DND-41 (cell line): ENCODE measurements around the gene UNC79.

Experiments used
- ATAC-seq: fragments of 200-7000 bp; cut with Tn5 transposase; 3 replicates; pipeline ENCODE4 v1.9.1; 2021; ENCODE audit warnings: low read depth; ENCODE audit not compliant: insufficient read depth
- DNase-seq: peaks from one replicate; pipeline ENCODE4 v3.0.0-alpha.2; 2020
- H2AFZ ChIP-seq: 2 replicates; pipeline ENCODE4 v1.6.0; 2012; ENCODE audit warnings: low read depth, low read length
- H3K27ac ChIP-seq: 2 replicates; pipeline ENCODE4 v1.5.1; 2012; ENCODE audit warnings: low read length, inconsistent platforms
- H3K27me3 ChIP-seq: fragments of 200-600 bp; sonication (generic); 2 replicates; pipeline ENCODE4 v1.6.0; 2012; ENCODE audit warnings: low read length, mild to moderate bottlenecking, inconsistent platforms; ENCODE audit not compliant: insufficient read depth, poor library complexity
- H3K36me3 ChIP-seq: 2 replicates; pipeline ENCODE4 v1.5.1; 2012; ENCODE audit warnings: low read length, inconsistent platforms; ENCODE audit not compliant: insufficient read depth
- H3K4me1 ChIP-seq: 2 replicates; pipeline ENCODE4 v1.5.1; 2012; ENCODE audit warnings: mild to moderate bottlenecking, low read length; ENCODE audit not compliant: insufficient read depth
- H3K4me2 ChIP-seq: 2 replicates; pipeline ENCODE4 v1.6.0; 2012; ENCODE audit warnings: mild to moderate bottlenecking, moderate library complexity, low read length, inconsistent platforms; ENCODE audit not compliant: insufficient read depth
- H3K4me3 ChIP-seq, 2 experiments: fragments of 200-600 bp in 1 of 2; shearing (Covaris generic) in 1 of 2; 2 replicates each; pipeline ENCODE4 v1.5.1; 2012 to 2016; ENCODE audit warnings: inconsistent platforms in 2 of 2, low read length in 2 of 2, mild to moderate bottlenecking in 2 of 2, low read depth in 1 of 2, moderate library complexity in 1 of 2
- H3K79me2 ChIP-seq: 2 replicates; pipeline ENCODE4 v1.6.0; 2012; ENCODE audit warnings: low read length, inconsistent platforms; ENCODE audit not compliant: insufficient read depth
- H3K9ac ChIP-seq: 2 replicates; pipeline ENCODE4 v1.6.0; 2012; ENCODE audit warnings: low read depth, mild to moderate bottlenecking, inconsistent platforms, low read length, moderate library complexity
- H3K9me3 ChIP-seq: 2 replicates; pipeline ENCODE4 v1.5.1; 2012; ENCODE audit warnings: low read length, moderate library complexity, mild to moderate bottlenecking, inconsistent platforms; ENCODE audit not compliant: insufficient read depth, severe bottlenecking
- H4K20me1 ChIP-seq: 2 replicates; pipeline ENCODE4 v1.6.0; 2012; ENCODE audit warnings: low read length; ENCODE audit not compliant: insufficient read depth
- EZH2 ChIP-seq: IDR thresholded peaks from 3 replicates; pipeline ENCODE4 v1.6.1; 2012; ENCODE audit warnings: borderline replicate concordance, low read depth, mild to moderate bottlenecking, moderate library complexity, low read length, inconsistent platforms; ENCODE audit not compliant: severe bottlenecking
- TF ChIP-seq, protein P1 (sequence below): IDR thresholded peaks from 2 replicates; pipeline ENCODE4 v1.5.1; 2012; ENCODE audit warnings: borderline replicate concordance, low read length, moderate library complexity, mild to moderate bottlenecking; ENCODE audit not compliant: poor library complexity, severe bottlenecking; ENCODE audit errors: extremely low read depth

Gene UNC79

DNA sequence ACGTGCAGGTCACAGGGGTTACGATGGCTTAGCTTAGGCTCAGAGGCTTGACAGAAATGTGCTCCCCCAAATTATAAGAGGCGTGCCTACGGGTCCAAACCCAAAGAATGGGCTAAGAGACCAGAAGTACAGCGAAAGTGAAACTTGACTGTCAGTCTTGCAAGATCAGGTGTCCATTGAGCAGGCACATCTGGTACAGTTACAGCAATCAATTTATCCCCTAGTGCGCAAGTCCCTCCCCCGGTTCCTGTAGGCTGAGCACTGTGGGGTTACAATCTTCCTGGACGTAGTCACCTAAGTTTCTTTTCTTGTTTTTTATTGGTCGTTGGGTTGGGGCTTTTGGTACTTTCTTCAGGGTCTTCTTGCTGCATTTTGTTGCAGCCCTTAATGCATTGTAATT lies 134.2 kb downstream of the UNC79 start:
- no peaks in the 10 kb centered on the region for H3K4me1 ChIP-seq
- H3K9me3 ChIP-seq: no peaks in the 10 kb centered on the region
- H4K20me1 ChIP-seq: no peaks in the 10 kb centered on the region
- H3K9ac ChIP-seq: no peak overlapping the region
- DNase-seq: no peak
- no peaks in the 10 kb centered on the region for H3K27me3 ChIP-seq
- TF ChIP-seq, protein P1, sequence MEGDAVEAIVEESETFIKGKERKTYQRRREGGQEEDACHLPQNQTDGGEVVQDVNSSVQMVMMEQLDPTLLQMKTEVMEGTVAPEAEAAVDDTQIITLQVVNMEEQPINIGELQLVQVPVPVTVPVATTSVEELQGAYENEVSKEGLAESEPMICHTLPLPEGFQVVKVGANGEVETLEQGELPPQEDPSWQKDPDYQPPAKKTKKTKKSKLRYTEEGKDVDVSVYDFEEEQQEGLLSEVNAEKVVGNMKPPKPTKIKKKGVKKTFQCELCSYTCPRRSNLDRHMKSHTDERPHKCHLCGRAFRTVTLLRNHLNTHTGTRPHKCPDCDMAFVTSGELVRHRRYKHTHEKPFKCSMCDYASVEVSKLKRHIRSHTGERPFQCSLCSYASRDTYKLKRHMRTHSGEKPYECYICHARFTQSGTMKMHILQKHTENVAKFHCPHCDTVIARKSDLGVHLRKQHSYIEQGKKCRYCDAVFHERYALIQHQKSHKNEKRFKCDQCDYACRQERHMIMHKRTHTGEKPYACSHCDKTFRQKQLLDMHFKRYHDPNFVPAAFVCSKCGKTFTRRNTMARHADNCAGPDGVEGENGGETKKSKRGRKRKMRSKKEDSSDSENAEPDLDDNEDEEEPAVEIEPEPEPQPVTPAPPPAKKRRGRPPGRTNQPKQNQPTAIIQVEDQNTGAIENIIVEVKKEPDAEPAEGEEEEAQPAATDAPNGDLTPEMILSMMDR: no peak
- no peak for TF ChIP-seq EZH2
- H3K4me2 ChIP-seq: no peak overlapping the region
- H3K27ac ChIP-seq: no peak overlapping the region
- no peak for ATAC-seq
- no peaks in the 10 kb centered on the region for H3K36me3 ChIP-seq
- H3K4me3 ChIP-seq: no peak overlapping the region
- H3K79me2 ChIP-seq: no peaks in the 10 kb centered on the region
- H2AFZ ChIP-seq: no peak overlapping the region

DNA sequence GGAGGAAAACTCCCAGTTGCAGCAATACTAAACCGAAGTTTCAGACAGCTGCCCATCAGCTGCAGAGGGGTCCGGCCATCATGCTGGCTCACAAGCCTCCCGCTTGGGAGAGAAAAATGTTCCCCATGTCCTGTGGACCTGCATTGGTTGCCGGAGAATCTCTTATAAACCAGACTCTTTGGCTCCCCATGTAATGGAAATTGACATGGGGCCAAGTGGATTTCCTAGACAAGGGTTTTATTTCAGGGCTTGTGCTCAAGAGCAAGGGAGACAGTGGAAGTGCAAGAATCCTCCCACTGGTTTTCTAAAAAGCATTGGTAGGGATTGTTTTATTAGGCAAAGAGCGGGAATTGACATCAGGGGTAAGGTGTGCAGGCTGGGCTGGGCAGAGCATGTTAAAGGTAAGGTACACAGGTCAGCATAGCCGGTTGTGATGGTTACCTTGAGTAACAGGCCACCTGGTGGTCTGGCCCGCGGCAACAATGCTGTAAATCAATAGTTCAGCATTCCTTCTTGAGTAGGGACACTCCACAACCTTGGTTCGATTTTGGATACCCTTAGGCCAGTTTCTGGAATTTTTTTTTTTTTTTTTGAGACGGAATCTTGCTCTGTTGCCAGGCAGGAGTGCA lies 135.4 kb downstream of the UNC79 start:
- no peak for DNase-seq
- H2AFZ ChIP-seq: no peak overlapping the region
- no peak overlapping the region for H3K9ac ChIP-seq
- H3K4me1 ChIP-seq: no peaks in the 10 kb centered on the region
- H3K36me3 ChIP-seq: no peaks in the 10 kb centered on the region
- H3K4me2 ChIP-seq: no peak overlapping the region
- H3K9me3 ChIP-seq: no peaks in the 10 kb centered on the region
- no peak overlapping the region for H3K4me3 ChIP-seq
- TF ChIP-seq, protein P1: no peak
- TF ChIP-seq EZH2: no peak
- H3K27ac ChIP-seq: no peak overlapping the region
- H4K20me1 ChIP-seq: no peaks in the 10 kb centered on the region
- H3K79me2 ChIP-seq: no peaks in the 10 kb centered on the region
- no peak for ATAC-seq
- H3K27me3 ChIP-seq: peaks cover 2% of the 10 kb centered on the region

DNA sequence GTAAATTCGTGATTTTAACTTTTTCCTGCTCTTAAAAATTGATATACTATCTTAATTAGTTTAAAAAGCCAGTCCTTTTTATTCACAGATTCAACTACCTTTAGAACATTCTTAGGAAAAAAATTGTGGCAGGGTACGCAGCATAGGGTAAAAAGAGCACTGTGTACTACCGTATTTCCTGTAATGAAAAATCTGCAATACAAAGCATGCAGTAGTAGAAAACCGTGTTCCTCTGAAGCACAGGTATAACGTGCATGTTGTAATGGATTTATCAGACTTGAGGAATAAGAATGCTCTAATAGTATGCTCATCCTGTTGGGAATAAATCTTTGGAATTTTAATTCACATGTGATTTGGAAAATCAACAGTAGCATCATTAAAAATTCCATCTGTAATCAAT lies 140.5 kb downstream of the UNC79 start:
- Histone ChIP-seq H2AFZ (no peak overlapping the region), H3K4me1 (no peaks in the 10 kb centered on the region), H3K9me3 (no peaks in the 10 kb centered on the region), H3K4me2 (no peak overlapping the region), H3K27me3 (peaks cover 8% of the 10 kb centered on the region), H3K9ac (no peak overlapping the region), H3K4me3 (no peak overlapping the region), H3K79me2 (no peaks in the 10 kb centered on the region), H4K20me1 (no peaks in the 10 kb centered on the region), H3K27ac (no peak overlapping the region), H3K36me3 (no peaks in the 10 kb centered on the region)
- TF ChIP-seq, protein P1: no peak
- TF ChIP-seq EZH2: no peak
- DNase-seq (no peak), ATAC-seq (no peak)

DNA sequence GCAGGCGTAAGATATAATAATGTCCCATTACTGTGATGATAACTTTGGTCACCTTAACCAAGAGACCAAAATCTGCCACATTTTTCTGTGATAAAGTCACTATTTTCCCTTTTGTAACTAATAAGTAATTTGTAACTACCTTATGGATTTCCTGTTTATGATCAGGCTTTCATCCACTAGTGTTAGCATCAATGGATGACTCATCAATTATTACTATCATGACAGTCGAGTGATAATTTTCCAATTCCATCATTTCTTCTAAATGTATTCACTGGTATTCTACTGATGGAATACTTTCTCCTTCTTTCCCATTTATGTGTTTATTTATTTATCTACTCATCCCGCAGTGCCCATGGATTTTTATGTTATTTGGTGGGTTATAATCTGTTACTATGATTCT lies 148.4 kb downstream of the UNC79 start:
- no peak for DNase-seq
- Histone ChIP-seq H3K36me3 (no peaks in the 10 kb centered on the region), H3K4me2 (no peak overlapping the region), H3K4me3 (no peak overlapping the region), H3K27ac (no peak overlapping the region), H3K9me3 (no peaks in the 10 kb centered on the region), H3K4me1 (no peaks in the 10 kb centered on the region), H3K9ac (no peak overlapping the region), H3K27me3 (peaks cover 6% of the 10 kb centered on the region), H2AFZ (no peak overlapping the region), H4K20me1 (no peaks in the 10 kb centered on the region), H3K79me2 (no peaks in the 10 kb centered on the region)
- TF ChIP-seq, protein P1: no peak
- no peak for TF ChIP-seq EZH2
- ATAC-seq: no peak
